Measurements from ENCODE around the gene C9orf72.
A peak's percentile ranks its signal among the peaks of the same experiment; 100 is the strongest.

C9orf72 gene

DNA sequence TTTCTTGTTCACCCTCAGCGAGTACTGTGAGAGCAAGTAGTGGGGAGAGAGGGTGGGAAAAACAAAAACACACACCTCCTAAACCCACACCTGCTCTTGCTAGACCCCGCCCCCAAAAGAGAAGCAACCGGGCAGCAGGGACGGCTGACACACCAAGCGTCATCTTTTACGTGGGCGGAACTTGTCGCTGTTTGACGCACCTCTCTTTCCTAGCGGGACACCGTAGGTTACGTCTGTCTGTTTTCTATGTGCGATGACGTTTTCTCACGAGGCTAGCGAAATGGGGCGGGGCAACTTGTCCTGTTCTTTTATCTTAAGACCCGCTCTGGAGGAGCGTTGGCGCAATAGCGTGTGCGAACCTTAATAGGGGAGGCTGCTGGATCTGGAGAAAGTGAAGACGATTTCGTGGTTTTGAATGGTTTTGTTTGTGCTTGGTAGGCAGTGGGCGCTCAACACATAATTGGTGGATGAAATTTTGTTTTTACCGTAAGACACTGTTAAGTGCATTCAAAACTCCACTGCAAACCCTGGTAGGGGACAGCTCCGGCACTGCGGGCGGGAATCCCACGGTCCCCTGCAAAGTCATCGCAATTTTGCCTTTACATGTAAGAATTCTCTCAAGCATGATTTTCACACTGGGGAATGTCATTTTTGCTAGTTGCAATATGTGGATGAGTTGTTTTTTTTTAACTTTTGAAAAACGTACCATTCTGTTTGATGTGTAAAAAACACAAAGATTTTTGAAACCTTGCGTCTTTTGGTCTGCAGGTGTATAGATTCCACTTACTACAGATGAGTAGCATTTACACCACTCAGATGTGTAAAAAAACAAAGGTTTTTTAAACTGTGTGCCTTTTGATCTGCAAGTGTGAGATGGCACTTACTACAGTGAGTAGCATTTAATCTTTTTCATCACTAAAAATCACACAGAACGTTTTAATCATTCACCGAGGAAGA, 631 bp upstream of the C9orf72 start:
- peak; percentile 100 for DNase-seq

DNA sequence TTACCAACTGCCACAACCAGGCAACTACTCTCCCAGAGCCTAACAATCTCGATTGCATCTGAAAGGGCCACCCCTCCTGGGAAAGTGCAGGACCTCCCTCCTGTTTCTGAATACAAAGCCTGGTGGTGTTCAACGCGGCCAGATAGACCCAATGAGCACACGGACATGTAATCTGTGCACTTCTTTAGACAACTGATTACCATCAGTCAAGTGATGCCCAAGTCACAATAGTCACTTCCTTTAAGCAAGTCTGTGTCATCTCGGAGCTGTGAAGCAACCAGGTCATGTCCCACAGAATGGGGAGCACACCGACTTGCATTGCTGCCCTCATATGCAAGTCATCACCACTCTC, 739 bp downstream of the C9orf72 start:
- peak; percentile 66 for DNase-seq

DNA sequence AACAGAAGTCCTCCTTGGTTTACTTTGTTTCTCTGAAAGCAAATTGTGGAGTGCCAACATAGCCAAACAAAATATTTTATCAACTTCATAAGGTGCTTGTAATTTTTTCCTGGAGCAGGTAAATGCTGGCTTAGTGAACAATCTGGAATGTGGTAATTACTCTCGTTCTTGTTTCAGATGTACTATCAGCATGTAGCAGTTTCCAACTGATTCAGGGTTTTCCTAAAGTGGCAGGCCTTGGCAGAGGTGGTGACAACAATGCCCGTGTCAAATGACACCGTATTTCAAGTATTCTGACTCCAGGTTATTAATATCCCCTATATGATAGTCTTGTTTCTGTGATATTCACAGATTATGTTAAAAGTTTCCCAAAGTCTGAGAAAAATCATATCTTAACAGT, 1.2 kb downstream of the C9orf72 start:
- no peak for DNase-seq

DNA sequence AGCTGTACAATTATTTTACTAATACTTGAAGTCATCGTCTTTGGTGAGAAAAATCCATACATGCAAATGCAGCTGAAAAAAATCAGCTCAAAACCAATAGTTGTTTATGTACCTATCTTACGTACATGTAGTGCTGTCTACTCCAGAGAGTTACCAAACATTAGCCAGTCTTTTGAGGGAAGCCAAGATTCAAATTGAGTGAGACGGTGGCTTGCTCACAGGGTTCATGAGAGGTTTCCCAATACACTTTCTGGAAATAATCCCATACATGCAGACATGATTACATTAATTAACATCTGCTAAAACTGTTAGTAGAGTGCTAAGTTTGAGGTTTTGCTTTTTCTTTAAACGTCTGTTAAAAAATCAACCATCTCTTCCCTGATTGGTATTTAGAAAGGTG, 2.3 kb downstream of the C9orf72 start:
- no peak for DNase-seq

DNA sequence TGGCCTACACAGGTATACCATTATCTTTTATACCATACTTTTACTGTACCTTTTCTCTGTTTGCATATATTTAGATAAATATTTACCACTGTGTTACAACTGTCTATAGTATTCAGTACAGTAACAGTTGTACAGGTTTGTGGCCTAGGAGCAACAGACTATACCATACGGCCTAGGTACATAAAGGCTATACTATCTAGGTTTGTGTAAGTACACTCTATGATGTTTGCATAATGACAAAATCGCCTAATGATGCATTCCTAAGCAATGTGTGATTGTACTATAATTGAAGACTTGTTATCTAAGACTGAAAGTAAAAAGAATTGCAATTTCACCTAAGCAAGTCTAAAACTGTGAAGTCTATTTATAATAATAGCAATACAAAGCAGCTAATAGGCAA, 3.9 kb downstream of the C9orf72 start:
- DNase-seq, result no peak

DNA sequence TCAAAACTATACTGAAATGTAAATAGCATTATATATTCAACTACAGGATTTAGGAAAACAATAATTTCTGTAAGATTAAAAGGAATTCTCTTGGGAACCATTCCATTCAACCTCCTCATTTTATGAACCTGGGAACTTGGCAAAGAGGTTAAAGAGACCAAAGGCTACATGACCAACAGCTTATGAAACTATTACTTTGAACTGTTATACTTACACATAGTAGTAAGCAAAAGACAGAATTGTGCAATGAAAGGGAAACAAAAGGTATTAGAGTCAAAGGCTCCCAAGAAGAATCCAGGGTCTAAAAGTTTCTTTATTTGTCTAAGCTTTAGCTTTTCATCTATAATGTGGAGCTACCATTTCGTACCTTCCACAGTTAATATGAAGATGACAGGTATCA, 7.2 kb downstream of the C9orf72 start:
- no peak for DNase-seq

DNA sequence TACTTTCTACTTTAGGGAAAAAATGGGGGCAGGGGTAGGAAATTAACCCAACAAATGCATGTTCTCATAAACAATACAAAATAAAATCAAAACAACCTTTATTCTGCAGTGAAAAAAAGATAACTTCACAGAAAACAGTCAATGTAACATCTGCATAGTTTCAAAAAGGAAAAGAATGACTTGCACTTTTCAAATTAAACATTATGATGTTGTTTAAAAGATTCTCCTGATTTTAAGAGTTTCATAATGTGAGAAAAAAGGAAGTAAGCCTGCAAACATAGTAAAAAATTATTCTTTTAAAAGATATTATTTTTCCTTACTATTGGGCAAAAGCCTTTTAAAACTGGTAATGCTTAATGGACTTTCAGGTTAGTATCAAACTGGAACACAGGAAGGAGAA, 7.6 kb downstream of the C9orf72 start:
- DNase-seq, result no peak

DNA sequence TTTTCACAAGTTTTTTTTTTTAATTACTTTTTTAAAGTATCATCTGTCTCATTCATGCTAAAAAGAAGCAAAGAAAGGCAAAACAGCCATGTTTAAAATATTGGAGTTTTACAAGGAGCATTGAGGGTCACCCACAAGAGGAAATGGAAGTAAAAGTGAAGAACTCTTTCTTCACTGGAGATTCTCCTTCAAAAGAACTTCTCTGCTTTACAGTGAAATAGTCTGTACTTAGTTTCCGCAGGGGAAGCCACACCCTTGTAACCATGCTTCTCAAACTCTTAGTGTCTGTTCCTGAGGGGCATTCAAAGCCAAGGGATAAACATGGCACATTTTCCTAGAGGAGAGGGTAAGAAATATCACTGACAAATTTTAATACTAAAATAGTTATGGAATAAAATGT, 8.6 kb downstream of the C9orf72 start:
- DNase-seq, result no peak

DNA sequence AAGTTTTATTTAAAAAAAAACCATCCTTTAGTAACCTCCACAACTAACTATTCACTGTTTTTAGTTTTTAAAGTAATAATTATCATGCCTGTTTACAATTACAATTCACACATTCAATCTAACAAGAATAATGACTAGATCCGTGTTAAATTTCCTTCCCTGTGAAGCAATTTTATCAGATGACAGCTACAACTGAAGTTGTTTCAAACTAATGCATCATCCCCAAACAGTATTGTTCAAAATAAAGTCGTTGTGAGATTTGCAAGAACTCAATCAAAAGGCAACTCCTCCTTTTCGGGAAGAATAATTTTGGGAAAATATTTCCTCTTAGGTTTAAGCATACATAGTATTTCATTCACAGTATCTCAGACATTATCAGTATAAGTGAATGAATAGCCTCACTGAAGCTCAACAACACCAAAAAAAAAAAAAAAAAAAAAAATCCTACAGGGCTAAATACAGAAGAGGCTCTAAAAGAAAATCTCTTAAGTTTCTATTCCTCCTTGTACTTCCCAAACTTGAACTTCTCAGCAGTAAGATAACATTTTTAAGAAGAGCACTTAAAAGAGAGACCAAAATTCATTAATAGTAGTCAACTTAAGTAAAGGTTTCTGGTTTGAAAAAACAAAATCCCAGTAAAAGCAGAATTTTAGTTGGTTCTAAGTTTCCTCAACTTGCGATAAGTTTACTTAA, 9.4 kb downstream of the C9orf72 start:
- DNase-seq, result no peak

DNA sequence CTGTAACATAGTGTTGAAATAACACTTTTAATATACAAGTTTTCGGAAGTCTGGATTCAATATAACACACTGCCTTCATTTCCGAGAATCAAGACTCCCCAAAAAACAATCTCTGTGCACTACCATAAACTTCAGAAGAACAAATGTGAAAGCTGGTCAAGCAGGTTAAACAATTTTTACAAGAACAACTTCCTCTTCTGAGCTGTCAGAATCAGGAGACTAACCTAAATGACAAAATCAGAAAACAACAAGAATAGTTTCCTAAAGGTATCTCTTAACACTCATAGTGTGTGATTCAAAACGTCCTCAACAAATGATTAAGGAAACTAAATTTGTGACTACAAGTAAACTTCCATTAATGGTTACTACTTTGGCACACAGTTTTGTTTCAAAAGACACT, 11.6 kb downstream of the C9orf72 start:
- no peak for DNase-seq

DNA sequence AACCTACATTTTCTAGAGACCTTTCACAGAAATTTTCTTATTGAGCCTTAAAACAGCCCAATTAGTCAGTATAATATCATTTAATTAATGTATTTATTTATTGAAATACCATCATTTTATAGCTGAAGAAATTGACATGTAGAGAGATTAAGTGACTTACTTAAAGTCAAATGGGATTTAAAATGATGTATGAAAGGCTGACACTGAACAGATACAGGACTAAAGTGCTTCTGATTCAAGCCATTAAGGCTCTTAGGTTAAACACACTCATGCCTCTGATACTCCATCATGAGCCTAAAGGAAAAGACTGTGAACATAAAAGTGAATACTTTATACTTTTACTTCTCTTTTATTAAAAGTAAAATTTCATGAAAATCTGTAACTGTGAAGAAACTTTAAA, 12.8 kb downstream of the C9orf72 start:
- DNase-seq, result no peak

DNA sequence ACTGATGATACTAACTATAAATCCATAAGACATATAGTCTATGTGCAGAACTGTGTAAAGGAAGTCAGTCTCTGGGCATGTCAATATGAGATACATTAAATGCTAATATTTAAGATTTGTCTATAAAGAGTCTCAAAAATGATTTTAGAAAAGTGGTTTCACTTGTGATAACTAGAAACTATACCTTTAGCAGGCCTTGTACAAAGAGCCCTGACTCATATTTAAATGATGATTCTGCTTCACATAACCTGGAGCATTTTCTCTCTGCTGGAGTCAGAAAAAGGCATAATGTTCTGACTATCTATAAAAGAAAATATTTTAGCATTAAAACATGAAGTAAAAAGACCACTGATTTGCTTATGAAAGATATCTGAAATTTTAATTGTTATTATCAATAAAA, 15.0 kb downstream of the C9orf72 start:
- DNase-seq, result no peak

DNA sequence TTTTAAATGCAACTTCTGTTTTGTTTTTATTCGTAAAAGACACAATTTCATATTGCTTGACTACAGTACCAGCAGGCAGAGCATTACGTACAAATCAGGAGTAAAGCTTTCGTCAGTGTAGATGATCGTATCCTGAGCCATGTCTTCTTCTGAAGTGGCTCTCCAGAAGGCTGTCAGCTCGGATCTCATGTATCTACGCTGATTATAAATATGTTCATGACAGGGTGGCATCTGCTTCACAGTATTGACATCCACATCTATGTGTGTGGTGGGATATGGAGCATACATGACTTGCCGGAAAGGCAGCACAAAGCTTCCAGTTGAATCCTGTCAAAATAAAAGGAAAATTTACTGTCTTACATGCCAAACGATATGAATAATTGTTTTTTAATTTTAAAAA, 16.8 kb downstream of the C9orf72 start:
- no peak for DNase-seq

DNA sequence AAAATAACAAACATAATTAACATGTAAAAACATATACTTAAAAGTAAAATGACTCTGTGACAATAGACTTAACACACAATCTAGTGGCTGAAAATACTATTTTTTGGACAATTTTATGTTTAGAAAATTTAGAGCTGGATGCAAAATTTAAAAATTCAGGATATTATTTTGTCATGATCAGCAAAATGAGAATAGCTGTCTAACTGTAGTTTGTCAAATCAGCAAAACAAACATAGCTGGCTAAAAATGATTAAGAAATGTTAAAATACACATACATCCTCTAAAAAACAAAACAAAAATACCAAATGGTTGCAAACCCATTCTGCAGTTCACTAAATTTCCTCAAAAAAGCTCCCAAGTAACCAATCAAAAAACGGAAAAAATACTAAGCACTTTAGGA, 18.6 kb downstream of the C9orf72 start:
- no peak for DNase-seq

DNA sequence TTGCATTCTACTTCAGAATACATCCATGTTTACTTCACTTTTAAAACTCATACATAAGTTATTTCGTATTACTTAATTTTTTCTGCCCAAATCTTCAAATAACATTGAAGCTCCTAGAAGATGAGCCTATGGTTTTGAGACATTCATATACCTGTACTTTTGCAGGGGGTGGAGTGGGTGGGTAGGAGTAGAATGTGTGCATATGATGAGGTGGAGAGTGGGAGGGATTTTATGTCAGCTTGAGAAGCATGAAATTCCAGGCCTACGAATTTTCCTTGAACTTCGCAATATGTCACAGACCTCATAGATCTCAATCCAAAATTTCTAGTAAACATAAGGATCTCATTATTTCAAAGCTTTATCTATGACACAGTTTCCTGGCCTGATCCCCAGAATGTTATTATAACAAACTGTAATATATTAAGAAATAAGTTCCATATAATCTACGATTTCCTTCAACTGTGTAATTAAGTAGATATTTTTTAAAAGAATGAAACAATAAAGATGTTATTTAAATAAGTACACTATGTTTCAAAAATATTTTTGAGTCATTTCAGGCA, 24.0 kb downstream of the C9orf72 start:
- no peak for DNase-seq

DNA sequence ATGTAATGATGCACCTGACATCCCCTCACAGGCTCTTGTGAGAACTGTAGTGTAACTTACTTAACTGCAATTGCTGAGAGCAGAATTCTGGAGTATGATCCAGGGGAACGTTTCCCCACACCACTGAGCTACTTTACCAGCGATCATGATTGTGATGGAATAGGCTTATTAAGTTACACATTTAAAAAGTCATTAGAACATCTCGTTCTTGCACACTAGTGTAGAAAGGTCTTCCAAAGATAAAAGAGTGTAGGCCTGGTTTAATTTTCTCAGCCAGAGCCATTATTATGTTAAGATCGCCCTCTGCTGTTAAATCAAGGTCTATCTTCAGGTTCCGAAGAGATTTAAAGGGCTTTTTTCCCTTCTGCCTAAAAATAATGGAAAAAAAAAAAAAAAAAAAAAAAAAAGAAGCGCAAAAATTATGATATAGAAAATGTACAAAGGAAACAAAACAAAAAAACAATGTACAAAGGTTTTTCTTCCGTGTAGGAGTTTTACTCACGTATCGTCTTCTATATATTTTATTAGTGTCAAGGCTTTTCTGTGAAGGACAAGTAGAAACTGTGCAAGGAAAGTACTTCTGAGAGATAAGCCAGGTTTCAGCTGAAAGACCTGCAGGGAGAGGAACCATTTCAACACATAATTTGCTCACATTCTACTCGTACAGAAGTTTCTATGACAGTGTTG, 25.1 kb downstream of the C9orf72 start:
- peak; percentile 42 for DNase-seq

DNA sequence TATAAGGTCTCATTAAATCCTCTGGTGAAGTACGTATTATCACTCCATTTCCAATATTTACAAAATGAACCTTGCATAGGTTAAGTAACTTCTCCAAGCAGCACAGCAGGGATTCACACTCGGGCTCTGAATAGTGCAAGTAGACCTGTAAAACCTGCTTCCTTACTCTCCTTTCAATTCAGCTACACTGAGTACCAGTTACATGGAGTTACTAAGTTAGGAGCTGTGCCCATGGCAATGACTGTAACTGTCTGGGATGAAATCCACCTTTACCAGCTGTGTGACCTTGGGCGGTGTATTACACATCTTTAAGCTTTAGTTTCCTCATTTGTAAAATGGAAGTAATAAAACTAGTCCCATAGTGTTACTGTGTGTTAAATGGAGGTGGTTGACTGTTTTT, 27.8 kb downstream of the C9orf72 start:
- DNase-seq, result no peak

DNA sequence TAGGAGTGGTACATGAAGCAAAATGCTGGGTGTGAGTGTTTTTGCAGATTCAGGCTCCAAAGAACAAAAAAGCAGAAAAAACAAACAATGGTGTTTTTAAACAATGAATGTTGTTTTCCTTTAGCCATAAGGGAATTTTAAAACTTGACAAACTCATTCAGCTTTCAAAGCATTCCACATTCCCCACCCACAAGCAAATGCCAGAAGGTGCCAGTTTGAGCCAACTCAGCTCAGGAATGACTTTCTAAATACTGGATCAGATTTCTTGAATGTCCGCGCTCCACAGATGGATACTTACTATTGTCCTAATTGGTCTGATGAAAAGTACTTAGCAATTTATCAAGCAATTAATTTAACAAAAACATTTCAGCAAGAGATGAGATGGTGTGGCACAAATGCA, 30.8 kb downstream of the C9orf72 start:
- DNase-seq, result no peak

DNA sequence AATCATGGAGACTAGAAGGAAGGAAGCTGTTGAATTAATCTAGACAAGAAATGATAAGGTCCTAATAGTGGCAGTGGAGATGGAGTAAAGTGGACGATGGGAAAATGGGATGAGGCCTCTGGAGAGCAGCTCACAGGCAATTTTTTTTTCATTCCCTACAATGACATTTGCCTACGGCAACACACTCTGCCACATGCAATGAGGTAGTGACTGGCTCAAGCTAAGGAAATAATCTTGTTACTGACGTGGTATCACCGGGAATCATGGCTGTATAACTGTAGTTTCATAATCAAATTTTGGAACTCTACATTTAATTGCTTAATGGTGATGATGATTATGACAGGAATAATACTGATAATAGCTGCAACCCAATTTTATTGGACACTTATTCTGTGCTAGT, 31.5 kb downstream of the C9orf72 start:
- no peak for DNase-seq

DNA sequence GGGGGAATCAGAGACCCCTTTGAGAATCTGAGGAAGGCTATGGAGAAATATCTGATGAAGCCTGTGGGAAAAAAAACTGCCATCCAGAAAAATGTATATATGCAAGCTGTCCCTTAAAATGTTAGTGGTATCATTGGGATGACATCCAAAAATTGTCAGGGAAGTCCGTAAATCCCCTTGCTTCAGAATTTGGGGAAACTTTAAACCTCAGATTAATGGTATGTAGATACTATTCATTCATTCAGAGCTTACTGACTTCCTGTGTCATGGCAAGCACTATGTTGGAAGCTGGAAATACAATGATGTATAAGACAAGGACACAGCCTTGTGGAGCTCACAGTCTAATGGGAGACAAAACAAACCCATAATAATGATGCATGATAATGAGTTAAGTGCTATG, 32.8 kb downstream of the C9orf72 start:
- no peak for DNase-seq

DNA sequence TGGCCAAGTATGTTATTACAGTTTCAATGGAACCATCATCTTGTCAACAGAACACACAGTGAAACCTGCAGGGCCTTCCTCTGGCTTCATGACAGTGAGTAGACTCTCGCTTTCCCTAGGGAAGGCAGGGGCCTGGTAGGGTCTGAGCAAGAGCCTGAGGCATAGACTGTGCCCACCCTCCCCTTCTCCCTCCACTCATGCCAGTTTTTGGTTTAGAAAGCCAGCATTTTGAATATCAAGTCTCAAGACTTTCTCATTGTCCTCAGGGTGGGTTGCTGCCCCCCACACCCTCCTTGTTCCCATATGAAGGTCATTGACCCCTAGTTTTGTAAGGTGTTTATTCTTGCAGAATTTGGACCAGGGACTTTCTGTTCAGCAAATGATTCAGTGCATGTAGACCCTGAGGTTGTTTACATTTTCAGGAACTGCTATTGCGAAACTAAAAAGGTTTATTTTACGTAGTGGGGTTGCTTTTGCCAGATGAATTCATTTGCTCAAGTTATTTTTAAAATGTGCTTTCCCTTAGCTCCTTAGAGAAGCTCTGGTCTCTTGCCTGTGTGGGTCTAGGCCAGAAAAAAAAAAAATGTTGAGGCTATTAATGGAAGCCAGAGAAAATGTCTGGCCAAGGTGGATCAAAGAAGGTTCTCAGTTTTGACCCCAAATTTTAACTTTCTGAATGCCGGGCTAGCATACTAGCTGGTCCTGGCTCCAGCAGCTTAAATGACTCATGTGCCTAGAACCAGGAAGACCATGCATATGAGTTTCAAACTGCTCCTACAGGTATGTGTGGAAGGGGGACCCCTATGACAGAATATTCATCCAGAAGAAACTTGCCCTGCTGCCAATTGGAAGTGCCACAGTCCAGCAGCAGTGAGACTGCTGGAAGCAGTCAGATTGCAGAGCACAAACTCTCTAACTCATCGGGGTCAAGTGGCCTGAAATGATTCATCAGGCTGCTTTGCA, 33.5 kb downstream of the C9orf72 start:
- no peak for DNase-seq

DNA sequence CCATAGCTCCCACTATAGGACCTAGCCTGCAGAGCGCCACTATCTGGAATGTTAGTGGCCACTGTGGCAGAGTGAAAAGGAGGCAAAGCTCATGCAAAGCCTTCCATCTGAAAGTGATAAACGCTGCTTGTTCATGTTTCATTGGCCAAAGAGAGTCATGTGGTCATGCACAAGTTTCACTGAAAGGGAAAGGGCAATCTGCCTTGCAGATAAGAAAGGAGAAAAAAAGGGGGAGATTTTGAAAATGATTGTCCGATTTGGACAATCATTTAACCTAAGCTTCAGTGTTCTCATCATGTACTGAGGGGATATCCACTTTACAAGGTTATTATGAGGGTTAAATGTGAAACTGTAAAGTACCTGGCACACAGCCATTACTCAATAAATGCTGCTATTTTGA, 34.6 kb downstream of the C9orf72 start:
- no peak for DNase-seq

Measured in NCI-H146 (cell line).